GM12872 (cell line): ENCODE data around the gene PHF21A.

Experiments used
- CTCF ChIP-seq: IDR thresholded peaks from 3 replicates; pipeline ENCODE4 v1.5.1; 2011; ENCODE audit warnings: low read depth, mild to moderate bottlenecking, low read length, moderate library complexity; ENCODE audit not compliant: insufficient read depth

PHF21A gene

GRCh38 chr11:46130286-46130940 is 9.2 kb upstream of the PHF21A start:
- no peak for TF ChIP-seq CTCF

GRCh38 chr11:46129133-46129532 is 7.9 kb upstream of the PHF21A start:
- no peak for TF ChIP-seq CTCF

- peak; percentile 61 for TF ChIP-seq CTCF
These were observed 5.9 kb upstream of the PHF21A start for GRCh38 chr11:46127150-46127638.

GRCh38 chr11:46125284-46125683 is 4.0 kb upstream of the PHF21A start:
- TF ChIP-seq CTCF = no peak

- no peak for TF ChIP-seq CTCF
These were observed 1.9 kb upstream of the PHF21A start for GRCh38 chr11:46122945-46123715.

GRCh38 chr11:46121724-46122477 is 647 bp upstream of the PHF21A start:
- TF ChIP-seq CTCF = no peak
